ENCODE results near the gene B4GALNT4. TPM values are rescaled to one million over a fixed set of nuclear protein-coding genes. Genes with fewer than 3 reads are reported as not detected.

Gene B4GALNT4
- polyA plus RNA-seq, 2 of the 4 experiments (the other 2 are of a cell fraction), result 5.3 to 27.5 TPM

GRCh38 chr11:380095-380480 is 10.8 kb downstream of the B4GALNT4 start:
- no peak for TF ChIP-seq MAFK (IDR thresholded peaks at IDR 0.05; ENCODE audit: partially characterized antibody)
- TF ChIP-seq FOXS1 (CRISPR knock-in tag; IDR thresholded peaks at IDR 0.05), result no peak
- no peak for TF ChIP-seq BHLHE40 (IDR thresholded peaks at IDR 0.05; ENCODE audit: low read depth, low read length)
- no peak for TF ChIP-seq USF2 (IDR thresholded peaks at IDR 0.05)
- TF ChIP-seq RNF2 (IDR thresholded peaks at IDR 0.05; ENCODE audit: borderline replicate concordance, low read depth), result no peak
- TF ChIP-seq CHD4 (IDR thresholded peaks at IDR 0.05; ENCODE audit: borderline replicate concordance), result no peak
- TF ChIP-seq MYC (IDR thresholded peaks at IDR 0.05; ENCODE audit: borderline replicate concordance, low read length), result no peak
- Histone ChIP-seq H3K27ac (no peak overlapping the region), H3K9me3 (no peaks in the 10 kb centered on the region), H3K4me1 (no peaks in the 10 kb centered on the region), H3K4me3 (no peak overlapping the region), H3K4me2 (no peak overlapping the region)
- ATAC-seq (no peak), DNase-seq (ENCODE audit: low read depth in 1 of 2, low spot score in 1 of 2) (no peak), FAIRE-seq (no peak)
- 95% methylated on average over 16 of the region's 35 CpGs for WGBS (ENCODE audit: missing lambda C conversion rate)
- CTCF ChIA-PET, result interaction anchor here (1.0 to 1.2 kb wide), 3 partner anchors 10 to 73 kb away, joined by 3 read pairs; no protein-coding TSS in a partner anchor
- POLR2A ChIA-PET, result no interaction called here

- FAIRE-seq (no peak), DNase-seq (ENCODE audit: low read depth in 1 of 2, low spot score in 1 of 2) (no peak), ATAC-seq (no peak)
- Histone ChIP-seq H3K4me3 (no peak overlapping the region), H3K4me2 (no peak overlapping the region), H3K9me3 (no peaks in the 10 kb centered on the region), H3K4me1 (no peaks in the 10 kb centered on the region), H3K27ac (no peak overlapping the region)
- CTCF ChIA-PET, result interaction anchor here (1.2 kb wide), 1 partner anchor 12 kb away, joined by 3 read pairs; no protein-coding TSS in a partner anchor
- POLR2A ChIA-PET, result no interaction called here
- TF ChIP-seq RCOR1 (IDR thresholded peaks at IDR 0.05; ENCODE audit: low read depth, low read length), result no peak
- no peak for TF ChIP-seq ZNF302 (CRISPR knock-in tag; IDR thresholded peaks at IDR 0.05)
- no peak for TF ChIP-seq TP53 (CRISPR knock-in tag; IDR thresholded peaks at IDR 0.05)
- TF ChIP-seq POLR2AphosphoS2 (conservative IDR thresholded peaks at IDR 0.05; ENCODE audit: low read length), result no peak
- no peak for TF ChIP-seq PBX3 (IDR thresholded peaks at IDR 0.05)
- TF ChIP-seq ESRRA (IDR thresholded peaks at IDR 0.05; ENCODE audit: borderline replicate concordance, low read length), result no peak
- no peak for TF ChIP-seq HOXB13 (CRISPR knock-in tag; IDR thresholded peaks at IDR 0.05; ENCODE audit: low read depth)
- no peak for TF ChIP-seq ELK1 (IDR thresholded peaks at IDR 0.05; ENCODE audit: low read depth, low read length)
- TF ChIP-seq HEYL (CRISPR knock-in tag; IDR thresholded peaks at IDR 0.05), result no peak
- no peak for TF ChIP-seq RNF2 (IDR thresholded peaks at IDR 0.05; ENCODE audit: borderline replicate concordance, low read depth)
- TF ChIP-seq CTCF (IDR thresholded peaks at IDR 0.05), result no peak
- TF ChIP-seq MAZ (IDR thresholded peaks at IDR 0.05; ENCODE audit: borderline replicate concordance, low read depth, low read length), result no peak
- WGBS (ENCODE audit: missing lambda C conversion rate), result 94% methylated on average over 13 of the region's 23 CpGs
Measured at GRCh38 chr11:380491-380890, 11.2 kb downstream of the B4GALNT4 start.

GRCh38 chr11:380996-381395 is 11.7 kb downstream of the B4GALNT4 start:
- no peak for ATAC-seq
- POLR2A ChIA-PET, result no interaction called here
- no peak overlapping the region for H3K4me3 ChIP-seq

More at GRCh38 chr11:380996-381395, 11.7 kb downstream of the B4GALNT4 start:
- Histone ChIP-seq H3K4me1 (no peaks in the 10 kb centered on the region), H3K9me3 (no peaks in the 10 kb centered on the region), H3K4me2 (no peak overlapping the region), H3K27ac (no peak overlapping the region)
- CTCF ChIA-PET, result interaction anchor here (1.2 kb wide), 1 partner anchor 13 kb away, joined by 3 read pairs; no protein-coding TSS in a partner anchor
- TF ChIP-seq BHLHE40 (IDR thresholded peaks at IDR 0.05; ENCODE audit: low read depth, low read length), result no peak
- no peak for TF ChIP-seq RAD21 (conservative IDR thresholded peaks at IDR 0.05 in 1 of 2, IDR thresholded peaks at IDR 0.05 in 1 of 2)
- TF ChIP-seq POLR2A (IDR thresholded peaks at IDR 0.05; ENCODE audit: low read length), result no peak
- no peak for TF ChIP-seq RCOR1 (IDR thresholded peaks at IDR 0.05; ENCODE audit: low read depth, low read length)
- no peak for TF ChIP-seq ZSCAN20 (CRISPR knock-in tag; IDR thresholded peaks at IDR 0.05)
- no peak for TF ChIP-seq USF2 (IDR thresholded peaks at IDR 0.05)
- no peak for TF ChIP-seq CEBPB (IDR thresholded peaks at IDR 0.05)
- DNase-seq (ENCODE audit: low read depth in 1 of 2, low spot score in 1 of 2) (no peak), FAIRE-seq (no peak)
- WGBS (ENCODE audit: missing lambda C conversion rate), result 86% methylated on average over 5 of the region's 14 CpGs
